Measurements from ENCODE around the gene MYH14.

GRCh38 chr19:50322234-50322633 lies 118.8 kb downstream of the MYH14 start:
- TF ChIP-seq CTCF (conservative IDR thresholded peaks at IDR 0.05; ENCODE audit: low read length) (no peak), EZH2phosphoT487 (IDR thresholded peaks at IDR 0.05; ENCODE audit: borderline replicate concordance, low read depth, low read length) (no peak)
